Measurements from ENCODE around the gene GALNT12.

Gene GALNT12

GRCh38 chr9:98775831-98776441 is 31.5 kb upstream of the GALNT12 start:
- DNase-seq (ENCODE audit: low read depth), result peak; percentile 68
- TF ChIP-seq CTCF (conservative IDR thresholded peaks at IDR 0.05; ENCODE audit: low read length), result peak; percentile 85
- H3K4me3 ChIP-seq (ENCODE audit: low read length), result no peak overlapping the region

- DNase-seq (ENCODE audit: low read depth), result no peak
- no peak for TF ChIP-seq CTCF (conservative IDR thresholded peaks at IDR 0.05; ENCODE audit: low read length)
- no peak overlapping the region for H3K4me3 ChIP-seq (ENCODE audit: low read length)
Measured at GRCh38 chr9:98777618-98778017, 29.9 kb upstream of the GALNT12 start.

- no peak overlapping the region for H3K4me3 ChIP-seq (ENCODE audit: low read length)
- no peak for DNase-seq (ENCODE audit: low read depth)
- TF ChIP-seq CTCF (conservative IDR thresholded peaks at IDR 0.05; ENCODE audit: low read length), result no peak
Measured at GRCh38 chr9:98778251-98778650, 29.2 kb upstream of the GALNT12 start.

GRCh38 chr9:98778711-98779530 is 28.5 kb upstream of the GALNT12 start:
- H3K4me3 ChIP-seq (ENCODE audit: low read length), result no peak overlapping the region
- DNase-seq (ENCODE audit: low read depth), result no peak
- TF ChIP-seq CTCF (conservative IDR thresholded peaks at IDR 0.05; ENCODE audit: low read length), result no peak

- no peak for TF ChIP-seq CTCF (conservative IDR thresholded peaks at IDR 0.05; ENCODE audit: low read length)
- no peak for DNase-seq (ENCODE audit: low read depth)
- H3K4me3 ChIP-seq (ENCODE audit: low read length), result no peak overlapping the region
Measured at GRCh38 chr9:98780059-98780749, 27.3 kb upstream of the GALNT12 start.

GRCh38 chr9:98781588-98782383 is 25.7 kb upstream of the GALNT12 start:
- no peak for TF ChIP-seq CTCF (conservative IDR thresholded peaks at IDR 0.05; ENCODE audit: low read length)
- H3K4me3 ChIP-seq (ENCODE audit: low read length), result no peak overlapping the region
- DNase-seq (ENCODE audit: low read depth), result no peak

Data from AG10803 (cell line).